Cardiac fibroblast (primary cell): ENCODE results near the gene PKD2L2.
A peak's percentile ranks its signal among the peaks of the same experiment; 100 is the strongest.
"Not testable (repeated sequence)": the region's sequence is repeated elsewhere in the genome, so short reads cannot be mapped to it uniquely, and the experiment has no call there.

Experiments used
- DNase-seq, 2 donors: peaks; one replicate each; pipeline versions ENCODE4 v3.0.0 to v3.0.0-alpha.2; 2010; ENCODE audit warnings: low read depth in 2 of 2
- H3K4me3 ChIP-seq, 2 donors: replicated peaks in 1 of 2; 1 replicate in 1 of 2; 2 replicates in 1 of 2; pipeline ENCODE4 v1.5.1; 2011; ENCODE audit warnings: low read depth in 2 of 2, low read length in 2 of 2, mild to moderate bottlenecking in 2 of 2, moderate library complexity in 1 of 2
- TF ChIP-seq, protein P1 (sequence below): IDR thresholded peaks from one replicate; pipeline ENCODE4 v1.5.1; 2011; ENCODE audit warnings: low read depth, mild to moderate bottlenecking, low read length, inconsistent platforms

Gene PKD2L2

DNA sequence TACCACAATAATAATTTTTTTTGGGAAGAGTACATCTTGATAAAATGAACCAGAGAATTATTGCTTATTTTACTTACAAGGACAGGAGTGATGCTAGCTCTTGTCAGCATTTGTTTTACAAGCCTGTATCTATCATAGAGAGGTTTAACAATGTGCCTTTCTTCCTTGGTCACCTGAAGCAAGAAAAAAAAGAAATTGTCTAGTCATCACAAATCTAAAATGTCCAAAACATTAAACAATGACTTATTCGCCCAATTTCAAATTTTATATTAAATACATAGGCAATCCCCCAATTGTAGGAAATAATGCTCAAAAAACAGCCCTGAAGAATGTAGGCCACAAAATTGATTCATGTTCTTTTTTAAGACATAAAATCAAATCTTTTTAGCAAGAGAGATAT is 56.6 kb downstream of the PKD2L2 start:
- DNase-seq, result no peak
- H3K4me3 ChIP-seq, result no peak overlapping the region
- TF ChIP-seq, protein P1, sequence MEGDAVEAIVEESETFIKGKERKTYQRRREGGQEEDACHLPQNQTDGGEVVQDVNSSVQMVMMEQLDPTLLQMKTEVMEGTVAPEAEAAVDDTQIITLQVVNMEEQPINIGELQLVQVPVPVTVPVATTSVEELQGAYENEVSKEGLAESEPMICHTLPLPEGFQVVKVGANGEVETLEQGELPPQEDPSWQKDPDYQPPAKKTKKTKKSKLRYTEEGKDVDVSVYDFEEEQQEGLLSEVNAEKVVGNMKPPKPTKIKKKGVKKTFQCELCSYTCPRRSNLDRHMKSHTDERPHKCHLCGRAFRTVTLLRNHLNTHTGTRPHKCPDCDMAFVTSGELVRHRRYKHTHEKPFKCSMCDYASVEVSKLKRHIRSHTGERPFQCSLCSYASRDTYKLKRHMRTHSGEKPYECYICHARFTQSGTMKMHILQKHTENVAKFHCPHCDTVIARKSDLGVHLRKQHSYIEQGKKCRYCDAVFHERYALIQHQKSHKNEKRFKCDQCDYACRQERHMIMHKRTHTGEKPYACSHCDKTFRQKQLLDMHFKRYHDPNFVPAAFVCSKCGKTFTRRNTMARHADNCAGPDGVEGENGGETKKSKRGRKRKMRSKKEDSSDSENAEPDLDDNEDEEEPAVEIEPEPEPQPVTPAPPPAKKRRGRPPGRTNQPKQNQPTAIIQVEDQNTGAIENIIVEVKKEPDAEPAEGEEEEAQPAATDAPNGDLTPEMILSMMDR, result no peak

DNA sequence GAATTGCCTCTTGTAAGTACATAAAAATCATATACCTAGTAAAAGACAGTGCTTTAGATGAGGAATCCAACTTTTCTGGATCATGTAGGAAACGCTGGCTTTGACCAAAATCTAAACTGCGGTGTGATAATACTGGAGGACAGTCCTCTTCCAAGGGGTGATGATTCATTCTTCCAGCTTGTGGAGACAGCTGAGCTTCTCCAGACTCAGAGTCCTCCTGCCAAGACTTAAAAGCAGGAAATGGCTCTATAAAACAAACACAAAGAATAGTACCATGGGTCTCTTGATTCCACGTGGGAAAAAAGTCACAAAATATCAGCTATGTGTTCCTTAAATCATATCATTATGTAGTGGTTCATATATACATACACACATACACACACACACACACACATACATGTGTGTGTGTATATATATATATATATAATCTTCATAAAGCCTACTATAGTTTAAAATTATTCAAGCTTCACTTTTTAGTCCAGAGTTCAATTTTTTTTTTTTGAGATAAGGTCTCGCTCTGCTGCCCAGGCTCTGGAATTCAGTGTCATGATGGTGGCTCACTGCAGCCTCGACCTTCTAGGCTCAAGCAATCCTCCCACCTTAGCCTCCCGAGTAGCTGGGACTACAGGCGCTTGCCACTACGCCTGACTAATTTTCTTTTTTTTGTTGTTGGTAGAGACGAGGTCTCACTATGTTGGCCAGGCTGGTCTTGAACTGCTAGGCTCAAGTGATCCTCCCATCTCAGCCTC is 65.0 kb downstream of the PKD2L2 start:
- peak overlapping the region in 1 of 2 donors; percentile 11 for H3K4me3 ChIP-seq
- TF ChIP-seq, protein P1, result no peak
- peak; percentile 93 to 94 for DNase-seq

DNA sequence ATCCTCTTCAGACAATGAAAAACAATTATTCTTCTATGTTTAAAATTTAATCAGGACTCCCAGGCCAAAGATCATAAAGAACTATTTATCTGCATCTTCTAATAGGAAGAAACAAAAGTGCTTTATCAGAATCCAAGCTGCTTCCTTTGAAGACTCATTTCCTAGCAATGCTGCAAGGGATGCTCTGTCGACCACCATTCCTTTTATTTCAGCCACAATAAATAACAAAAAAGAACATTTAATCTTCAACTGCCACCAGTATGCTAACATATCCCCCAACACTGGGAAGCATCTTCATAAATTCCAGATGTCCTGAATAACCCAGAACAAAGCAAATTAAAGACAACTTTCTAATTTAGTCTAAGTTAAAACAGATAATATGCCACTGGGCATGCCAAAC is 68.7 kb downstream of the PKD2L2 start:
- no peak overlapping the region for H3K4me3 ChIP-seq
- TF ChIP-seq, protein P1, result no peak
- DNase-seq, result peak in 1 of 2 donors; percentile 14

DNA sequence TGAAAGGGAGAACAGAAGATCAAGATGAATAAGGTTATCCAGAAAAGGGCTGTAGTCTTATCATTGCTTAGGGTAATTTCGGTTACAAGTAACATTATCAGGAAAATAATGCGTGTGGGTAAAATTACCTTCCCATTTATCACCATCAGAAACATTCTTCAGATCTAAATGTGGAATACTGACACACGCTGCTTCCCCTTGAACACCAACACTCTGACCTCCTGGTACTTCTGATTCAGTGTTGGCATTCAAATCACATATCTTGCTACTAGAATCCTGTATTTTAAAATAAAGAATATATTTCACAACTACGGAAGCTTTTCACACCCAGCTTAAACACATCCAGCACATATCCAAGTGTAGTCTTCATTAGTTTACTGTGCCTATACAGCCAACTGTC is 70.2 kb downstream of the PKD2L2 start:
- TF ChIP-seq, protein P1, result no peak
- no peak overlapping the region for H3K4me3 ChIP-seq

DNA sequence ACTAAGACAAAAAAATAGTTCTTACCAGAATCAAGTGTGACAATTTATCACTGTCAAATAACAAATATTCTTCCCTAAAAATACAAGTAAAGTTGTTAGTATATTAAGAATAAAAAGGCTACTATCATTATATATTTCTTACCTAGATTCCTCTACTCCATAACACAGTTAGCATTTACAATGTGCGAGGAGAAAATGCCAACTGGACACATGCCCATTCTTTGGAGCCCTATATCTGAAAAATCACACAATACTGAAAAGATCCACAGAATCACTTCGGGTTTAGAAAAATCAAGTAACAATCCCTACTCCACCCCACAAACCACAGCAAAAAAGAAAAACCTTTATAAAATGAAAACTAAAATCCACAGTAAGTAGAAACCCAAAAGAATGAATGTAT is 70.9 kb downstream of the PKD2L2 start:
- TF ChIP-seq, protein P1, result no peak
- H3K4me3 ChIP-seq, result no peak overlapping the region
- DNase-seq, result peak in 1 of 2 donors; percentile 14

More for the DNA sequence above, 70.2 kb downstream of the PKD2L2 start:
- DNase-seq, result no peak

DNA sequence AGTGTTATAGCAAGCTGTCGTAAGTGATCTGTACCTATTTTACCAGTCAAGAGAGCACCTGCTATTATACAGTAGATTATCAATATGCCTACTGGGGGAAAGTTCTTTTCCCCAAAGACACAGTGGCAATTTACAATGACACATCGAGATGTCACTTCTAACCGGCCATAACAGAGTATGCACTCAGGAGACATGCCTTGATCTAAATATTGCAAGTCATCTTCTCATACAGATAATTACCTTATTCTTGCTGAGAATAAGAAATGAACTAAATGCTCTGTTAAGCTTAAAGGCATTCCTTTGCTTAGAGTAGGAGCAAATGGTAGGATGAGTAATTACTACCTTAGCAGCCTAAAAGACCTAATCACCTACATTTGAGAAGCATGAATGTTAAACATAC is 71.6 kb downstream of the PKD2L2 start:
- no peak for DNase-seq
- no peak overlapping the region for H3K4me3 ChIP-seq
- TF ChIP-seq, protein P1, result no peak

DNA sequence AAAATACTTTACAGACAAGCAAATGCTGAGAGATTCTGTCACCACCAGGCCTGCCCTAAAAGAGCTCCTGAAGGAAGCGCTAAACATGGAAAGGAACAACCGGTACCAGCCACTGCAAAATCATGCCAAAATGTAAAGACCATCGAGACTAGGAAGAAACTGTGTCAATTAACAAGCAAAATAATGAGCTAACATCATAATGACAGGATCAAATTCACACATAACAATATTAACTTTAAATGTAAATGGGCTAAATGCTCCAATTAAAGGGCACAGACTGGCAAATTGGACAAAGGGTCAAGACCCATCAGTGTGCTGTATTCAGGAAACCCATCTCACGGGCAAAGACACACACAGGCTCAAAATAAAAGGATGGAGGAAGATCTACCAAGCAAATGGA is 81.1 kb downstream of the PKD2L2 start:
- DNase-seq, H3K4me3 ChIP-seq: not testable (repeated sequence)
